ENCODE data around the gene TTN.

DNA sequence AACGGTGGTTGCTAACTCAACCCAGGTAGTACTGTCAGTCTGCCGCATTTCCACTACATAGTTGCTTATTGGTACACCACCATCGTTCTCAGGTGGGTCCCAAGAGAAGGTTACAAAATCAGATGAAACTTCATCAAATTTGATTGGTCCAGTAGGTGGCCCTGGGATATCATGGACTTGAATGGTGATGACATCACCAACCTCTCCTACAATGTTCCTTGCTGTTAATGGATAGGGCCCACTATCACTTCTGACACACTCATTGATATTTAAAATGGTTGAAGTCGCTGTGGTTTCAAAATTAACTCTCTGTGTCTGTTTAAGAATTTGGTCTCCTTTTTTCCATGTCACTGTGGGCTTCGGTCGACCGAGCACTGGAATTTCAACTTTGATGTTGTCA lies 232.4 kb downstream of the TTN start:
- TF ChIP-seq, protein P1, sequence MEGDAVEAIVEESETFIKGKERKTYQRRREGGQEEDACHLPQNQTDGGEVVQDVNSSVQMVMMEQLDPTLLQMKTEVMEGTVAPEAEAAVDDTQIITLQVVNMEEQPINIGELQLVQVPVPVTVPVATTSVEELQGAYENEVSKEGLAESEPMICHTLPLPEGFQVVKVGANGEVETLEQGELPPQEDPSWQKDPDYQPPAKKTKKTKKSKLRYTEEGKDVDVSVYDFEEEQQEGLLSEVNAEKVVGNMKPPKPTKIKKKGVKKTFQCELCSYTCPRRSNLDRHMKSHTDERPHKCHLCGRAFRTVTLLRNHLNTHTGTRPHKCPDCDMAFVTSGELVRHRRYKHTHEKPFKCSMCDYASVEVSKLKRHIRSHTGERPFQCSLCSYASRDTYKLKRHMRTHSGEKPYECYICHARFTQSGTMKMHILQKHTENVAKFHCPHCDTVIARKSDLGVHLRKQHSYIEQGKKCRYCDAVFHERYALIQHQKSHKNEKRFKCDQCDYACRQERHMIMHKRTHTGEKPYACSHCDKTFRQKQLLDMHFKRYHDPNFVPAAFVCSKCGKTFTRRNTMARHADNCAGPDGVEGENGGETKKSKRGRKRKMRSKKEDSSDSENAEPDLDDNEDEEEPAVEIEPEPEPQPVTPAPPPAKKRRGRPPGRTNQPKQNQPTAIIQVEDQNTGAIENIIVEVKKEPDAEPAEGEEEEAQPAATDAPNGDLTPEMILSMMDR (IDR thresholded peaks at IDR 0.05), result no peak
- no peak for TF ChIP-seq POLR2A (IDR thresholded peaks at IDR 0.05)
- no peak for TF ChIP-seq EP300 (IDR thresholded peaks at IDR 0.05)

Measured in ovary (tissue), 3 donors.